Measurements from ENCODE around the gene RAD21L1. TPM values are rescaled to one million over a fixed set of nuclear protein-coding genes. Genes with fewer than 3 reads are reported as not detected.
A peak's percentile ranks its signal among the peaks of the same experiment; 100 is the strongest.

RAD21L1 gene
- total RNA-seq, 1 donor from 2014 or later: not detected

DNA sequence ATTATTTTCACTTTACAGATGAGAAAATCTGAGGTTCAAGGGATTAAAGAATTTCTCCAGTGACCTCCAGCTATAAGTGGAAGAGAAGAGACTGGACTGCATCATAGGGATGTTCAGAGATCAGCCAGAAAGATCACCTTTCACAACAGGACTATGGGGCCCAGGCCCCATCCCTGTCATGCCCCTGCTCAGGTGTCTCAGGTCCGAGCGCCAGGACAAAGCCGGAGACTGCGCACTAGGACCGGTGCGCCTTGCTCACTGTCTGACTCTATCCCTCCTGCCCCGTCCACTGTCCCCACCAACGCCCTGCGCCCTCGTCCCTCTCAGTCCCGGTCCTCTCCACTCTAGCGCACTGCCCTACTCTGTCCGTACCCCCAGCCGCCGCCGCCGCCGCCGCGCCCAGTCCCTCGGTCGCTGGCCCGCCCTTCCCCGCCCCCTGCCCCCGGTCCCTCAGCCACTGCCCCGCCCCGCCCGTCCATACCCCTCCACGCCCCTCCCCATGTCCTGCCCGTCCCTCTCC is 521 bp upstream of the RAD21L1 start:
- Histone ChIP-seq H3K4me1 (peaks cover 12% of the 10 kb centered on the region), H3K9me3 (no peaks in the 10 kb centered on the region), H3K27ac (no peak overlapping the region), H3K27me3 (no peaks in the 10 kb centered on the region), H3K36me3 (no peaks in the 10 kb centered on the region), H3K4me3 (peak overlapping the region; percentile 44 to 71)
- TF ChIP-seq, protein P1, sequence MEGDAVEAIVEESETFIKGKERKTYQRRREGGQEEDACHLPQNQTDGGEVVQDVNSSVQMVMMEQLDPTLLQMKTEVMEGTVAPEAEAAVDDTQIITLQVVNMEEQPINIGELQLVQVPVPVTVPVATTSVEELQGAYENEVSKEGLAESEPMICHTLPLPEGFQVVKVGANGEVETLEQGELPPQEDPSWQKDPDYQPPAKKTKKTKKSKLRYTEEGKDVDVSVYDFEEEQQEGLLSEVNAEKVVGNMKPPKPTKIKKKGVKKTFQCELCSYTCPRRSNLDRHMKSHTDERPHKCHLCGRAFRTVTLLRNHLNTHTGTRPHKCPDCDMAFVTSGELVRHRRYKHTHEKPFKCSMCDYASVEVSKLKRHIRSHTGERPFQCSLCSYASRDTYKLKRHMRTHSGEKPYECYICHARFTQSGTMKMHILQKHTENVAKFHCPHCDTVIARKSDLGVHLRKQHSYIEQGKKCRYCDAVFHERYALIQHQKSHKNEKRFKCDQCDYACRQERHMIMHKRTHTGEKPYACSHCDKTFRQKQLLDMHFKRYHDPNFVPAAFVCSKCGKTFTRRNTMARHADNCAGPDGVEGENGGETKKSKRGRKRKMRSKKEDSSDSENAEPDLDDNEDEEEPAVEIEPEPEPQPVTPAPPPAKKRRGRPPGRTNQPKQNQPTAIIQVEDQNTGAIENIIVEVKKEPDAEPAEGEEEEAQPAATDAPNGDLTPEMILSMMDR (IDR thresholded peaks at IDR 0.05): no peak
- TF ChIP-seq POLR2AphosphoS5 (IDR thresholded peaks at IDR 0.05; ENCODE audit: insufficient read depth in 1 of 2, low read depth in 1 of 2) (no peak), POLR2A (IDR thresholded peaks at IDR 0.05) (no peak)
- no peak for DNase-seq (ENCODE audit: extremely low spot score in 2 of 2)
- intact Hi-C loops (cut with DNase I): no loop called here

DNA sequence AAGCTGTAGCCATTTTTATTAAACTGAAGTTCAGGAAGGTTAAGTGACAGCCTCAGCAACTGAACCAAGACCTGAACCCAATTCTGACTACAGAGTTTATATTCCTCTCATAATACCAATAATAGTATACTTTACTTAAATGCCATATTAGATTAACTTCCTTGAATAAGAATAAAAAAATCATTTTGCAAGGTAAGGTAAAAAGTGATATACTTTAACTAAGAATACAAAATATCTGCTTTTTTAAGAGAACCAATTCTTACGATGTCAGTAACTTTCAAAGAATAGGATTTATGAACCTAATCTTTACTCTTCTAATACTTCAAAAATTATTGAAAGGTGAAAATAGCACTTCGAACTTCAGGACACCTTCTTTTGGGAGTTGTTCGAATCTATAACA is 3.7 kb downstream of the RAD21L1 start:
- no peaks in the 10 kb centered on the region for H3K9me3 ChIP-seq
- TF ChIP-seq POLR2AphosphoS5 (IDR thresholded peaks at IDR 0.05; ENCODE audit: insufficient read depth in 1 of 2, low read depth in 1 of 2) (no peak), POLR2A (IDR thresholded peaks at IDR 0.05) (no peak)
- TF ChIP-seq, protein P1 (IDR thresholded peaks at IDR 0.05): no peak
- H3K27me3 ChIP-seq: no peaks in the 10 kb centered on the region
- H3K36me3 ChIP-seq: no peaks in the 10 kb centered on the region
- intact Hi-C loops (cut with DNase I): no loop called here
- H3K4me3 ChIP-seq: no peak overlapping the region
- no peak for DNase-seq (ENCODE audit: extremely low spot score in 2 of 2)
- peaks cover 12% of the 10 kb centered on the region for H3K4me1 ChIP-seq
- H3K27ac ChIP-seq: no peak overlapping the region

DNA sequence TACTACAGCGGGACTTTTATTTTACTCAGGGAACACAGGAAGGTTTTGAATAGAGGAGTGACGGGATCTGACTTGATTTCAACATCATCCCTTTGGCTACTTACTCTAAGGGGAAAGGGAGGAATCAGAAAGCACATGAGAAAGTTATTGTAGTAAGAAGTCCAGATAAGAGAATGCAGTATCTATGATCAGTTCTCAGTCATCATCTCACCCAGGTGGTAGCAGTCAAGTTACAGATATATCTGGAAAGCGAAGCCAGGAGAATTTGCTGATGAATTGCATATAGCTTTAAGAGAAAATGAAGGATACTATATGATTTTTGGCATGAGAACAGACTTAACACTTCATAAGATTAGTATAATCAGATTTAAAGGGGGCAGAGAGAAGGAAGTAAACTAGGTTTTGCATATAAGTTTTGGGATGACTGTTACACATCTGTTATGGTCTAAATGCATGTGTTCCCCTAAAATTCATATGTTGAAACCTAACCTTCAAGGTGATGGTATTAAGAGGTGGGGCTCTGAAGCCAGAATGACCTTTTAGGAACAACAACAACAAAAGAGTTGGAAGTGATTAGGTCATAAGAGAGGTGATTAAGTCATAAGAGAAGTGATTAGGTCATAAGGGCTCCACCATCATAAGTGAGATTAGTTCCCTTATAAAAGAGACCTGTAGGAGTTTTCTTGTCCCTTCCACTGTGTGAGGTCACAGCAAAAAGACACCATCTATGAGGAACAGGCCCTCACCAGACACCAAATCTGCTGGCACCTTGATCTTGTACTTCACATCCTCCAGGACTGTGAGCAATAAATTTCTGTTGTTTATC is 6.7 kb downstream of the RAD21L1 start:
- no peaks in the 10 kb centered on the region for H3K4me1 ChIP-seq
- H3K9me3 ChIP-seq: no peaks in the 10 kb centered on the region
- TF ChIP-seq POLR2A (IDR thresholded peaks at IDR 0.05): no peak
- TF ChIP-seq, protein P1 (IDR thresholded peaks at IDR 0.05): no peak
- H3K27me3 ChIP-seq: no peaks in the 10 kb centered on the region
- no peak overlapping the region for H3K4me3 ChIP-seq
- no peaks in the 10 kb centered on the region for H3K36me3 ChIP-seq
- no peak overlapping the region for H3K27ac ChIP-seq
- no peak for DNase-seq (ENCODE audit: extremely low spot score in 2 of 2)
- intact Hi-C loops (cut with DNase I): no loop called here

DNA sequence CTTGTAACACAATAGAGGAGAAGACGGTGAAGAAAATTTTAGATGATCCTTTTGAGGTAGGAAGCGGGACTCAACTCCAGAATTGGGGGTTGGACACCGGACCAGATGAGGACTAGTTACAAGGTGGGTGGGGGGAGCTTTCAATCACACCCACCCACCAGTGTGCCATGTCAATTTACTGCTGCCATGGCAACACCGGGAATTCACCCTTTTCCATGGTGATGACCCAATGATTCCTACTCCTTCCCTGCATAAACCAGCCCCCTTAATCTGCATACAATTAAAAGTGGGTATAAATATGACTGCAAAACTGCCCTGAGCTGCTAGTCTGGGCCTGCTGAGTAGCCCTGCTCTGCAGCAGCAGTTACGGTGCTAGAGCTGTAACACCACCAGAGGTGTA is 14.7 kb downstream of the RAD21L1 start:
- TF ChIP-seq, protein P1 (IDR thresholded peaks at IDR 0.05): no peak
- TF ChIP-seq POLR2A (IDR thresholded peaks at IDR 0.05) (no peak), POLR2AphosphoS5 (IDR thresholded peaks at IDR 0.05; ENCODE audit: insufficient read depth in 1 of 2, low read depth in 1 of 2) (no peak)
- Histone ChIP-seq H3K4me1 (no peaks in the 10 kb centered on the region), H3K9me3 (no peaks in the 10 kb centered on the region), H3K27me3 (no peaks in the 10 kb centered on the region), H3K36me3 (no peaks in the 10 kb centered on the region), H3K27ac (no peak overlapping the region), H3K4me3 (no peak overlapping the region)
- intact Hi-C loops (cut with DNase I): no loop called here
- DNase-seq (ENCODE audit: extremely low spot score in 2 of 2): no peak

DNA sequence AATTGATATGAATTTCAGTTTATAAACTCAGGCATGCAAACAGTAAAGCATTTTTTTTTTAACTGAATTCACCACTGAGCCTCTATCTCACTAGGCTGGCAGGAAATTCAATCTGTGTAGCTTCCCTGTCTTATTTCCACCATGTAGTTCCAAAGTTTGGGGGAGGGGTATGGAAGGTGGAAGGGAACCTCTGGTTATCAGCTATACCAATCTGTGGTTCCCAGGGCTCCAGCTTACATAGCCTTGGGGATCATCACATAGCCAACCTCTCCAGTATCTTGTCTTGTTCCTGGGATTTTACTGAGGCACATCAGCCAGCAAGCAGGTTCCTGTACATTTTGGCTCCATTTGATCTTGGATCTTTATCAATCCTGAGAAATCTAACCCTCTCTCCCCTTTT is 15.6 kb downstream of the RAD21L1 start:
- no peak for DNase-seq (ENCODE audit: extremely low spot score in 2 of 2)
- H3K4me3 ChIP-seq: no peak overlapping the region
- no peaks in the 10 kb centered on the region for H3K36me3 ChIP-seq
- intact Hi-C loops (cut with DNase I): no loop called here
- no peak overlapping the region for H3K27ac ChIP-seq
- TF ChIP-seq POLR2A (IDR thresholded peaks at IDR 0.05): no peak
- TF ChIP-seq, protein P1 (IDR thresholded peaks at IDR 0.05): no peak
- no peak for TF ChIP-seq POLR2AphosphoS5 (IDR thresholded peaks at IDR 0.05; ENCODE audit: insufficient read depth in 1 of 2, low read depth in 1 of 2)
- no peaks in the 10 kb centered on the region for H3K27me3 ChIP-seq
- H3K4me1 ChIP-seq: no peaks in the 10 kb centered on the region
- no peaks in the 10 kb centered on the region for H3K9me3 ChIP-seq
